GM12891 (cell line): ENCODE results near the gene ATP11A.

Experiments used
- POLR2A ChIP-seq: IDR thresholded peaks from 2 replicates; pipeline ENCODE4 v1.6.1; 2011; ENCODE audit warnings: low read depth, low read length, control low read depth
- POLR2AphosphoS5 ChIP-seq: IDR thresholded peaks from 2 replicates; pipeline ENCODE4 v1.6.1; 2011; ENCODE audit warnings: low read depth, low read length, control low read depth
- POU2F2 ChIP-seq: IDR thresholded peaks from 2 replicates; pipeline ENCODE4 v1.6.1; 2011; ENCODE audit warnings: low read depth, mild to moderate bottlenecking, control low read depth, low read length, moderate library complexity
- SPI1 ChIP-seq: IDR thresholded peaks from 2 replicates; pipeline ENCODE4 v1.6.1; 2011; ENCODE audit warnings: low read depth, low read length, control low read depth

- TF ChIP-seq POLR2A (no peak), POU2F2 (no peak), POLR2AphosphoS5 (no peak), SPI1 (no peak)
These were observed 136.7 kb downstream of the ATP11A start for GRCh38 chr13:112826565-112826964.
